Activated CD4-positive, alpha-beta T cell treated with anti-CD3 and anti-CD28 coated beads, Interleukin-2, Interleukin-4, amounts not matched to agents 100 ng/mL and 50 ng/mL, durations not matched to agents 16 hours and 8 hours (primary cell): ENCODE results near the gene RMC1.
A peak's percentile ranks its signal among the peaks of the same experiment; 100 is the strongest.
"Not testable (repeated sequence)": the region's sequence is repeated elsewhere in the genome, so short reads cannot be mapped to it uniquely, and the experiment has no call there.

ENCODE experiments used
- DNase-seq: peaks from one replicate; pipeline ENCODE4 v3.0.0-alpha.2; 2020; ENCODE audit warnings: low spot score

Gene RMC1

GRCh38 chr18:23563377-23564043 is 60.2 kb downstream of the RMC1 start:
- DNase-seq, result peak; percentile 49

GRCh38 chr18:23565916-23566547 is 62.7 kb downstream of the RMC1 start:
- DNase-seq, result no peak

GRCh38 chr18:23567671-23568070 is 64.4 kb downstream of the RMC1 start:
- DNase-seq, result no peak

DNA sequence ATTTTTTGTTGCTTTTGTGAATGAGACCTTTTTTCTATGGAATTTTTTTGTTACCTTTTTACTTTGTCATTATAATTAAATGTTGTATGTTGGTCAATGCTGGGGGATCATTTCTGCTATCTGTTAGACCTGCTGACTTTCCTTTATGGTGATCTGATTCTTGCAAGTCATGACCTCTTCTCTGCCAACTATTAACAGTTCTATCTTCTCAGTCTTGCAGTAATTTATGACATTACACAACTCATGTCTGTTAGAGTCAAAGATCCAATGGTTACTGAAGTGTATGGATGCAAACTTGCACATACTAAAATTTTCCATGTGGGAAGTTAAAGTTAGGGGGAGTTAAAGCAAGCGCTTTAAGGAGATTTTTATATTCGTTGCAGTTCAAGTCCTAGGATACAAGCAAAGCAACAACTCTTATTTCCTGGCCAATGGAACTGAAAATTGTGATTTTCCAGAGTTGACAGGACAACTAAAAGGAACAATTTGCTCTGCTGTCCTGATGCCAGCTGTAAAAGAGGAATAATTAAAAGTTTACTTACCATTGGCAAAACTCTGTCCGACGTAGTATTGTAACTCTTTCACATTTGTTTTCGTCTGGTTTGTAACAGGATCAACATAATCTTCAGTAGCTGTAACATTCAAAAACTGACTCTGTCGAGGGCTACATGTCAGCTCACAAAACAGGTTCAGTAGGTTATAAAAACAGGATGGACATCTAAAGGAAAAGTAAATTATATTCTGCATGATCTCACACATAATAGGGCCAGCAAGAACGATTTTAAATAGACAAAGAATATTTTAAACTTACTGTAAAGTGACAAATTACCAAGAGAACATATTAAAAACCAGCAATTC is 65.2 kb downstream of the RMC1 start:
- DNase-seq, result no peak

DNA sequence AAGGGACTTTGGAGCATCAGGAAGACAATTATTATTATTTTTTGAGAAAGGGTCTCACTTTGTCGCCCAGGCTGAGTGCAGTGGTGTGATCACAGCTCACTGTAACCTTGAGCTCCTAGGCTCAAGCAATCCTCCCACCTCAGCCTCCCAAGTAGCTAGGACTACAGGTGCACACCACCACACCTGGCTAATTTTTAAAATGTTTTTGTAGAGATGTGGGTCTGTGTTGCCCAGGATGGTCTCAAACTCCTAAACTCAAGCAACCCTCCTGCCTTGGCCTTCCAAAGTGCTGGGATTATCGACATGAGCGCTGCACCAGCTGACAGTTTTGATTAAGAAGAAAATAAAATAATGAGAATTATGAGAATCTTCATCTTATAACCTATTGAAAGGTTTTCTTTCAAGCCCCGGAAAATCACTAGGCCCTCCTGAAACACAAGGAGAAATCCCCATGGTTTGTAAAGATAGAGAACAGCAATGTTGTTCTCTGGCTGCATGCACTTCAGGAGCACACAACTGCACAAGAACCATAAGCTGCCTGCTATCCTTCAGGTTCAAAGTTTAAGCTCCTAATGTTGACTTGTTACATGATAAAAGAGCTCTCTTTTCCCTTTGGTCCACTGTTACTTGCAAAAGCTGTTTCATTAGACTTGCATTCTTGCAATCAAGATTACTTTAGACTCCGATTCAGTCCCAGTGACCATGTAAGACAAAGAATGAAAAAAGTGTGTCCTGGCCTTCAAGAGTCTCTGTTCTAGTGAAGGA is 66.2 kb downstream of the RMC1 start:
- no peak for DNase-seq

GRCh38 chr18:23570912-23571504 is 67.7 kb downstream of the RMC1 start:
- no peak for DNase-seq

- DNase-seq, result no peak
Measured at GRCh38 chr18:23572012-23572411, 68.7 kb downstream of the RMC1 start.

- DNase-seq, result no peak
Measured at GRCh38 chr18:23572570-23572969, 69.3 kb downstream of the RMC1 start.

DNA sequence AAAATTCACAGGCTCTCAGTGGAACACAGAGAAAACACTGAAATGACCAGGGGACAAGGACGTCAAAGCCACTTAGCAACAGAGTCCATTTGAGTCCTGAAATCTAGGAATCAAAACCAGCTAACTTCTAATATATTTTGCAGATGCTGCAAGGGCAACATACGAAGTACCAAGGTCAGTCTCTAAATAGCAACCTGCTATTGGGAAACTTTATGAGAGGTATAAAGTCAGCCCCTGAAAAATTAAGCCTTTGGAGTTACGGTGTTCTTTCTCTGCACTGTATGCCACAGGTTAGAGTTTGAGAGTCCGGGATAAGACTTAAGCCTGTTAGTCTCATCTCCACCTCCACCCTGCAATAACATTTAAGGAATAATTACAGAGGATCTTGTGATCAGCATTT is 69.7 kb downstream of the RMC1 start:
- no peak for DNase-seq

GRCh38 chr18:23573626-23574431 is 70.5 kb downstream of the RMC1 start:
- DNase-seq, result peak; percentile 47

- DNase-seq, result no peak
Measured at GRCh38 chr18:23574611-23575308, 71.4 kb downstream of the RMC1 start.

- no peak for DNase-seq
Measured at GRCh38 chr18:23575309-23575651, 72.0 kb downstream of the RMC1 start.

GRCh38 chr18:23577521-23577920 is 74.2 kb downstream of the RMC1 start:
- not testable (repeated sequence) for DNase-seq

DNA sequence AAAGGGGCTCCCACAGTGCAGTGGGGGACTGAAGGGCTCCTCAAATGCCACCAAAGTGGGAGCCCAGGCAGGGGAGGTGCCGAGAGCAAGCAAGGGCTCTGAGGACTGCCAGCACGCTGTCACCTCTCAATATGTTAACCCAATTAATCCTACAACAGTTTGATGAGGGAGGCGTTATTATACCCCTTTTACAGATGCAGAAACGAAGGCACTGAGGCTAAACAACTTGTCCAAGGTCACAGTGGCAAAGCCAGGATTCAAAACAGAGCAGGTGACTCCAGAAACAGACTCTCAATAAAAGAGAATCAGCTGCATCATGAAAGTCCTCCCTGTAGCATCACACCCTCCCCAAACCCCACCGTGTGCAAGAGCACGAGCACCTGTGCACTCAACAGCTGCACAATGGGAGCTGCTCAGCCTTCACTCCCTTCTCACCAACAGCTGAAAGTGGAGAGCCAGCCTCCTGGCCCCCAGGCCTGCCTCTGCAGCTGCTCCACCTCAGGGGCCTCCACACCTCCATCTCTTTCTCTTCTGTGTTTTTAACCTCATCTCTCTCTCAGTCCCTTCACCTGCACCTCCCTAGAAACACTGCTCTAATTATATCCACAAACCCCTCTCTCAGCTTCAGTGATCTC is 74.9 kb downstream of the RMC1 start:
- DNase-seq, result no peak

- DNase-seq, result no peak
Measured at GRCh38 chr18:23578891-23579653, 75.8 kb downstream of the RMC1 start.

DNA sequence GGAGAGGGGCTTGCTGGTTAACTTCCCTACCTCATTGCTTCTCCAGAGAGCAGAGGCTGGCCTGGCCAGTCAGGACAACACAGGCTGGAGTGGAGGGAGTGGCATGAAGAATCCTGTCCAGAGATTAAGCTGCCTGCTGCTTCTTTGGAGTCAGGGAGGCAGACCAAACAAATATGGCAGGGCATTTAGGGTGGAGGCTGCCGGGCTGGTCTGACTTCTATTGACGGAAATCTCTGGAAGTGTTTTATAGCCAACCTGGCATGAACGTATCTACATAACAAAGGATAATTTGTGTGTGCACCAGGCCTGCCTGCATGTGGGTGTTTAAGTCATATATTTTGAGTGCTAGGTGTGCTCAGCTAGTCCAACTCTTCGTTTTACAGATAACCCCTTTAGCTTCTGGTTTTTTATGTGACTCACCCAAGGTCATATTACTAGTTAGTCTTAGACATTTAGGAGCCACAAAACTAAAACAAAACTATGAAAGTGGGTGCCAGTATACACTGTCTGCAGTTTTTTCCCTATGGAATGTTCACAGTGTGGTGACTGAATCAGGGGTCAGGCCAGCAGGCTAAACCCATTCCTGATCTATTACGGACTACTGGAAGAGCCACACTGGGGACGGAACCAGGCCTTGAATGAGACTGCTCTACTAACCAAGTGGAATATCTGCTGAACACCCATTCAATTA is 77.5 kb downstream of the RMC1 start:
- DNase-seq, result no peak
